Neuronal stem cell (in vitro differentiated cells): ENCODE results near the gene PGPEP1.

Source experiments
- DNase-seq: peaks from one replicate; pipeline ENCODE4 v3.0.0-alpha.2; 2013; ENCODE audit warnings: low spot score
- H2AFZ ChIP-seq: one replicate; pipeline ENCODE4 v1.6.1; 2013; ENCODE audit warnings: mild to moderate bottlenecking, low read length, inconsistent platforms
- H2AK5ac ChIP-seq: 2 replicates; pipeline ENCODE4 v1.6.1; 2013; ENCODE audit warnings: low read depth, mild to moderate bottlenecking, inconsistent platforms, low read length, moderate library complexity, mixed read lengths
- H2BK120ac ChIP-seq: 2 replicates; pipeline ENCODE4 v1.6.1; 2013; ENCODE audit warnings: low read depth, mild to moderate bottlenecking, inconsistent platforms, low read length, moderate library complexity, mixed read lengths
- H2BK12ac ChIP-seq: one replicate; pipeline ENCODE4 v1.6.1; 2013; ENCODE audit warnings: low read length, inconsistent platforms
- H2BK15ac ChIP-seq: 2 replicates; pipeline ENCODE4 v1.6.1; 2013; ENCODE audit warnings: mild to moderate bottlenecking, low read length, inconsistent platforms, mixed read lengths
- H2BK5ac ChIP-seq: one replicate; pipeline ENCODE4 v1.6.1; 2013; ENCODE audit warnings: inconsistent platforms, mild to moderate bottlenecking, low read length, moderate library complexity
- H3K14ac ChIP-seq: one replicate; pipeline ENCODE4 v1.6.1; 2013; ENCODE audit warnings: low read length, inconsistent platforms
- H3K18ac ChIP-seq: 2 replicates; pipeline ENCODE4 v1.6.1; 2013; ENCODE audit warnings: low read length, inconsistent platforms
- H3K23ac ChIP-seq: 2 replicates; pipeline ENCODE4 v1.6.1; 2013; ENCODE audit warnings: low read depth, mild to moderate bottlenecking, mixed read lengths, low read length, inconsistent platforms; ENCODE audit not compliant: poor library complexity
- H3K27ac ChIP-seq: replicated peaks from 3 replicates; pipeline ENCODE4 v1.5.1; 2013; ENCODE audit warnings: low read length, inconsistent platforms
- H3K27me3 ChIP-seq, 3 experiments: 2 replicates each; pipeline ENCODE4 v1.6.1; 2013; ENCODE audit warnings: low read length in 3 of 3, mild to moderate bottlenecking in 2 of 3, inconsistent platforms in 1 of 3, low read depth in 1 of 3, mixed read lengths in 1 of 3, moderate library complexity in 1 of 3; ENCODE audit not compliant: control insufficient read depth in 3 of 3, insufficient read depth in 3 of 3
- H3K36me3 ChIP-seq, 2 donors: replicated peaks in 1 of 2; 2 replicates each; pipeline ENCODE4 v1.6.1; 2013; ENCODE audit warnings: low read length in 2 of 2; ENCODE audit not compliant: control insufficient read depth in 2 of 2, insufficient read depth in 2 of 2
- H3K4ac ChIP-seq: 2 replicates; pipeline ENCODE4 v1.6.1; 2013; ENCODE audit warnings: inconsistent platforms, mild to moderate bottlenecking, low read length, moderate library complexity
- H3K4me1 ChIP-seq, 2 donors: 1 replicate in 1 of 2; 2 replicates in 1 of 2; pipeline ENCODE4 v1.6.1; 2013; ENCODE audit warnings: low read length in 2 of 2, low read depth in 1 of 2; ENCODE audit not compliant: control insufficient read depth in 2 of 2, insufficient read depth in 1 of 2
- H3K4me2 ChIP-seq: one replicate; pipeline ENCODE4 v1.6.1; 2013; ENCODE audit warnings: mild to moderate bottlenecking, low read length, inconsistent platforms; ENCODE audit not compliant: insufficient read depth, poor library complexity, severe bottlenecking
- H3K4me3 ChIP-seq, 2 donors: 2 replicates each; pipeline ENCODE4 v1.5.1; 2013; ENCODE audit warnings: low read length in 2 of 2, mild to moderate bottlenecking in 2 of 2, inconsistent platforms in 1 of 2, moderate library complexity in 1 of 2
- H3K79me1 ChIP-seq: one replicate; pipeline ENCODE4 v1.6.1; 2013; ENCODE audit warnings: low read depth, mild to moderate bottlenecking, inconsistent platforms, low read length, moderate library complexity
- H3K9ac ChIP-seq: one replicate; pipeline ENCODE4 v1.6.1; 2013; ENCODE audit warnings: mild to moderate bottlenecking, low read depth, low read length, inconsistent platforms; ENCODE audit not compliant: poor library complexity
- H3K9me3 ChIP-seq, 2 donors: replicated peaks in 1 of 2; 2 replicates each; pipeline versions ENCODE3 to v1.6.1; 2013; ENCODE audit warnings: low read length in 2 of 2, mild to moderate bottlenecking in 2 of 2, inconsistent platforms in 1 of 2, low read depth in 1 of 2, mixed read lengths in 1 of 2, moderate library complexity in 1 of 2; ENCODE audit not compliant: control insufficient read depth in 2 of 2, insufficient read depth in 1 of 2
- H4K8ac ChIP-seq: one replicate; pipeline ENCODE4 v1.6.1; 2013; ENCODE audit warnings: low read depth, mild to moderate bottlenecking, inconsistent platforms, low read length, moderate library complexity
- H4K91ac ChIP-seq: one replicate; pipeline ENCODE4 v1.6.1; 2013; ENCODE audit warnings: low read length, low read depth, mild to moderate bottlenecking, inconsistent platforms; ENCODE audit not compliant: poor library complexity
- WGBS, 2 donors: extraction: QIAGEN DNeasy Blood & Tissue Kit; methylation state at CpG; one replicate each; pipeline ENCODE4 v1.1.7; 2013; ENCODE audit warnings: missing lambda C conversion rate in 2 of 2, mixed read lengths in 1 of 2; ENCODE audit not compliant: insufficient read length in 2 of 2, insufficient replicate concordance in 1 of 2; ENCODE audit errors: extremely low coverage in 2 of 2; 5-methylcytosine and 5-hydroxymethylcytosine counted together

The PGPEP1 gene

DNA sequence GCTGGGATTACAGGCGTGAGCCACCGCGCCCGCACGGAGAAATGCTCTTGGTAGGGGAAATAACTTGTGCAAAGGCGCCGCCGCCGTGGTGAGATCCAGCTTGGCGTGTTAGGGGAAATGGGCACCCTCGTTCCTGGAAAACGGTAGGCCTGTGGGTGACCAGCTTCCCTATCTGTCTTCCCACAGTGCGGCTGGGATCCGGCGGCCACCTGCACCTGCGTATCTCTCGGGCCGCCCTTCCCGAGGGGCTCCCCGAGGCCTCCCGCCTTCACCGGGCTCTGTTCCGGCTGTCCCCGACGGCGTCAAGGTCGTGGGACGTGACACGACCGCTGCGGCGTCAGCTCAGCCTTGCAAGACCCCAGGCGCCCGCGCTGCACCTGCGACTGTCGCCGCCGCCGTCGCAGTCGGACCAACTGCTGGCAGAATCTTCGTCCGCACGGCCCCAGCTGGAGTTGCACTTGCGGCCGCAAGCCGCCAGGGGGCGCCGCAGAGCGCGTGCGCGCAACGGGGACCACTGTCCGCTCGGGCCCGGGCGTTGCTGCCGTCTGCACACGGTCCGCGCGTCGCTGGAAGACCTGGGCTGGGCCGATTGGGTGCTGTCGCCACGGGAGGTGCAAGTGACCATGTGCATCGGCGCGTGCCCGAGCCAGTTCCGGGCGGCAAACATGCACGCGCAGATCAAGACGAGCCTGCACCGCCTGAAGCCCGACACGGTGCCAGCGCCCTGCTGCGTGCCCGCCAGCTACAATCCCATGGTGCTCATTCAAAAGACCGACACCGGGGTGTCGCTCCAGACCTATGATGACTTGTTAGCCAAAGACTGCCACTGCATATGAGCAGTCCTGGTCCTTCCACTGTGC lies 47.9 kb downstream of the PGPEP1 start:
- Histone ChIP-seq H4K8ac (no peak overlapping the region), H3K36me3 (peaks cover 0 to 6% of the 10 kb centered on the region in 2 donors), H3K27me3 (peaks cover 0 to 36% (median 0%) of the 10 kb centered on the region in 3 experiments), H3K9ac (peak overlapping the region; percentile 80), H2BK120ac (no peak overlapping the region), H2AFZ (peak overlapping the region; percentile 79), H3K4me2 (peak overlapping the region; percentile 79), H2BK12ac (peak overlapping the region; percentile 86), H3K4me3 (peak overlapping the region; percentile 18 to 56), H3K23ac (peak overlapping the region; percentile 86), H3K4me1 (peaks cover 12 to 13% of the 10 kb centered on the region in 2 donors), H3K27ac (no peak overlapping the region), H3K9me3 (peaks cover 0 to 4% of the 10 kb centered on the region in 2 donors), H2BK5ac (no peak overlapping the region), H2BK15ac (peak overlapping the region; percentile 93), H3K18ac (peak overlapping the region; percentile 96), H3K4ac (no peak overlapping the region), H3K79me1 (peaks cover 2% of the 10 kb centered on the region), H4K91ac (no peak overlapping the region), H3K14ac (no peak overlapping the region), H2AK5ac (peak overlapping the region; percentile 32)
- peak; percentile 76 for DNase-seq
- no CpG with 5 or more reads among the region's 86 CpGs for WGBS, 2 donors

DNA sequence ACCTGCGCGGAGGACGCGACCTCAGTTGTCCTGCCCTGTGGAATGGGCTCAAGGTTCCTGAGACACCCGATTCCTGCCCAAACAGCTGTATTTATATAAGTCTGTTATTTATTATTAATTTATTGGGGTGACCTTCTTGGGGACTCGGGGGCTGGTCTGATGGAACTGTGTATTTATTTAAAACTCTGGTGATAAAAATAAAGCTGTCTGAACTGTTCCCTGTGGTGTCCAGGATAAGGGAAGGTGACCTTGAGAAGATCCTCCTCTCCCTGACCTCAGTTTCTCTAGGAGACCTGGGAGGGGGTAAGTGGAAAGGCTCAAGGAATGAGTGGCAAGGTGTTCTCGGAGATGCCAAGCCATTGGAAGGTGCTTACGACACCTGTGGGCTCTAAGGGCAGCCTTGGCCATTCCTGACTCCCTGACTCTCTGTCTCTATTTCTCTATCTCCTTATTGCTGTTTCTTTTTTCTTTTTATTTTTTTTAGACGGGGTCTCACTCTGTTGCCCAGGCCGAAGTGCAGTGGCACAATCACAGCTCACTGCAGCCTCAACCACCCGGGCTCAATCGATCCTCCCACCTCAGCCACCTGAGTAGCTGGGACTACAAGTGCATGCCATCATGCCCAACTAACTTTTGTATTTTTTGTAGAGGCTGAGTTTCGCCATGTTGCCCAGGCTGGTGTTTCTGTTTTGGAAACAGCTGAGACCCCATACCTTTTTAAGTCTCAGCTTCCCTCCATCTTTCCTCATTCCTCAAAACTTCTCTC lies 48.7 kb downstream of the PGPEP1 start:
- Histone ChIP-seq H3K4me1 (peaks cover 12 to 13% of the 10 kb centered on the region in 2 donors), H3K27me3 (peaks cover 0 to 36% (median 0%) of the 10 kb centered on the region in 3 experiments), H2BK15ac (no peak overlapping the region), H3K4ac (no peak overlapping the region), H2BK5ac (no peak overlapping the region), H3K4me2 (no peak overlapping the region), H3K36me3 (peaks cover 0 to 6% of the 10 kb centered on the region in 2 donors), H4K8ac (no peak overlapping the region), H3K18ac (peak overlapping the region; percentile 96), H3K27ac (no peak overlapping the region), H3K79me1 (peaks cover 2% of the 10 kb centered on the region), H3K9ac (no peak overlapping the region), H2BK12ac (peak overlapping the region; percentile 86), H3K4me3 (no peak overlapping the region), H2AK5ac (peak overlapping the region; percentile 32), H3K9me3 (peaks cover 0 to 4% of the 10 kb centered on the region in 2 donors), H2BK120ac (no peak overlapping the region), H3K14ac (no peak overlapping the region), H4K91ac (no peak overlapping the region), H3K23ac (peak overlapping the region; percentile 86), H2AFZ (no peak overlapping the region)
- WGBS, 2 donors: no CpG with 5 or more reads among the region's 13 CpGs
- DNase-seq: no peak

DNA sequence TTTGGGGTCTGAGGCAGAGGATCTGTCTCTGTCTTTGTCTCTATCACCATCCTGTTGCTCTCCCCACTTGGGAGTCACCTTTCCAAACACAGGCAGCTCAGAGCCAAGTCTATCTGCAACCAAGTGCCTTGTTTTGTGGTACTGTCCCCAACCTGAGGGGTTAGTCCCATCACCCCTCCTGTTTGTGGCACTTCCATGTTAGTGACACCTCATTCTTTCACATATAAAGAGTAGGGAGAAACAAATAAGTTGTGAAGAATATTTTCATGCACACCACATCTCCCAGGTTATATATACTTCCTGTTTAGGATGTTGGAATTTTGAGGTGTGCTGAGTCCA lies 49.3 kb downstream of the PGPEP1 start:
- H4K8ac ChIP-seq: no peak overlapping the region
- H2BK120ac ChIP-seq: peak overlapping the region; percentile 50
- no peak overlapping the region for H3K9ac ChIP-seq
- H2AFZ ChIP-seq: no peak overlapping the region
- H3K27ac ChIP-seq: no peak overlapping the region
- H2BK12ac ChIP-seq: no peak overlapping the region
- no peak overlapping the region for H3K18ac ChIP-seq
- H3K23ac ChIP-seq: peak overlapping the region; percentile 20
- H4K91ac ChIP-seq: no peak overlapping the region
- no peak overlapping the region for H3K4ac ChIP-seq
- no peak overlapping the region for H3K14ac ChIP-seq
- H3K36me3 ChIP-seq: peaks cover 0 to 6% of the 10 kb centered on the region in 2 donors
- H3K4me3 ChIP-seq: no peak overlapping the region
- H2AK5ac ChIP-seq: peak overlapping the region; percentile 78
- H3K79me1 ChIP-seq: peaks cover 2% of the 10 kb centered on the region
- DNase-seq: no peak
- no peak overlapping the region for H3K4me2 ChIP-seq
- no peak overlapping the region for H2BK15ac ChIP-seq
- no peak overlapping the region for H2BK5ac ChIP-seq
- peaks cover 0 to 36% (median 0%) of the 10 kb centered on the region in 3 experiments for H3K27me3 ChIP-seq
- peaks cover 0 to 4% of the 10 kb centered on the region in 2 donors for H3K9me3 ChIP-seq
- H3K4me1 ChIP-seq: peaks cover 12 to 13% of the 10 kb centered on the region in 2 donors
